HG03066 (cell line): ENCODE results near the gene NMNAT2.

Experiments
- ATAC-seq: cut with Tn5 transposase; IDR thresholded peaks from one replicate; pipeline ENCODE4 v1.9.1; 2021; ENCODE audit warnings: low read depth; ENCODE audit not compliant: unreplicated experiment

The NMNAT2 gene

DNA sequence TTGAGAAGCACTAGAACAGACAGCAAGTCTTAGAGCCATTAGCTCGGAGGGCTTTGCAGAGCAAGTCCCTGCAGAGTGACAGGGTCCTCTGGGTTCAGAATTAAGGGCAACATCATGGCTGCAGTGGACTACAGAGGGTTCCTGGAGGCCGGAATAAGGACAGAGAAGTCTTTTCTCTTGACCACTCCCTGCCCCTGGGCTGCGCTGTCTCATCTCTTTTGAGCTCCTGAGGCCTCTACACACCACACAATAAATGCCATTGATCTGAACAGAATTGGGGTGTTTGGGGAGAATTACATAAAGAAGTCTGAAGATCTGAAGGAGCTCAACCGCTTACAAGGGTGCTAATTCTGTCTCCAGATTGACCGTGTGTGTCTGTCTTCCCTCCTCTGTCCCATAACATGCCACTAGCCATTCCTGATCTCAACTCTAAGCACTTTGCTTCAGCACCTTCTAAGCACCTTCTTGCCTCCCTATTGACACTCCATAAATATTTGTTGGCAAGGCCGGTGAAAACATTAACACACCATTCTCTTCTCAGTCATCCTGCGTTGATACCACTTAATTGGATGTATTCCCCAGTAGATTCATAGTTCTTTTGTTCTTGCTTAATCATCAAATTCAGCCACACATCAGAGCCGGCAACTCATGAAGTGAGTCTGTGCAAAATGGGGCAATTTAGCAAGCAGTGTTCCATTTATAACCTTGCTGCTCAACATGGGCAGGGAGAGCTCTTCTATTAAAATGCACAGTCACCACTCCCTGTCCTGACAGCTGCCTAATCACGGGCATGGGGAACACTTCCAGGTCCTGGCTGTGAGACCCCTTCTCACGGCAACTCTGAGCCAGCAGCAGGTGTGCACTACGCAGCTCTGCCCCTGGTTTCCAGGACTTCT lies 49.7 kb downstream of the NMNAT2 start:
- ATAC-seq, result no peak

DNA sequence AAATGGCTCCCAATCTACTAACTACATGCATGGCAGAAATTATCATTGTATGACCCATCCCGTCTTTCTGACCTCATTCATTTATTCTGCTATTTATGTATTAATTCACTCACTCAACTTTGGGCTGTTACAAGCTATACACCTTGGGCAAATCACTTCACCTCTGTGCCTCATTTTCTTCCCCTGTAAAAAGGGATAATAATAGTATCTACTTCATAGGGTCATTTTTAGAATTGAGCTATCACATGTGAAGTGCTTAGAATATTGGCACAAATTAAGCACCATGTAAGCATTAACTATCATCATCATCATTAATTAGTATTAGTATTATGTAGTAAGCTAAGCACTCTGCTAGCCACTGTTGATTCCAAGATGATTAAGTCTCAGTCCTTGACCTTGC lies 52.1 kb downstream of the NMNAT2 start:
- ATAC-seq, result no peak

DNA sequence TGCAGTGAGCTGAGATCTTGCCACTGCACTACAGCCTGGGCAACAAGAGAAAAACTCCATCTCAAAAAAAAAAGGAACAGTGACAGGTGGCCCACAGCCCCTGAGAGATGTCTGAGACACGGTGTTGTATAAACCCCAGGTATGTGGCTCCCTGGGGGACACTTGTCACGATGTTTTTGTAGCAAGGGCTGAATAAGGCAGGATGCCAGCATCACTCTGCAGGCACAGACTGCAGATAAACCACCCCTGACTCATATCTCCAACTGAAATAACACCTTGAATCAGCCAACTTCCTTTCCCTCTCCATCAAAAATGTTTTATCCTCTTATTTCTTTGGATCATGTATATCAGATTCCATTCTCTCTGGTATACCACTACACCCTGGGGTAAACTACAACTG lies 52.5 kb downstream of the NMNAT2 start:
- no peak for ATAC-seq

DNA sequence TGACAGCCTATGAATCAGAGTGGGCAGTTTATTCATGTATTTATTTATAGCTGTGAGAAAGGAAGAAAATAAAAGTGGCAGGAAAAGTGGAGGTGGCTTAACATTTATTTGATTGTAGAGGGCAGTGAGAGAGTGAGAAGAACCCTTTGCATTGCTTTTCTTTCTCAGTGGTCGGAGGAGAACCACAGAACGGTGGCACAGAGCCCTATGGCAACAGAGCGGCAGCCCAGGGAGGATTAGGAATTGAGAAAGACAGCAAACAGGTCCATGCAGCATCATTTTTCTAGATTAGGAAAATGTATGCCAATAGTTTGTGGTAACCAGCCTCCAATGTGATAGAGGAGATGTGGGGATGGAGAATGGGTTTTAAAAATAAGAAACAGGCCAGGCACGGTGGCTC lies 53.1 kb downstream of the NMNAT2 start:
- no peak for ATAC-seq

DNA sequence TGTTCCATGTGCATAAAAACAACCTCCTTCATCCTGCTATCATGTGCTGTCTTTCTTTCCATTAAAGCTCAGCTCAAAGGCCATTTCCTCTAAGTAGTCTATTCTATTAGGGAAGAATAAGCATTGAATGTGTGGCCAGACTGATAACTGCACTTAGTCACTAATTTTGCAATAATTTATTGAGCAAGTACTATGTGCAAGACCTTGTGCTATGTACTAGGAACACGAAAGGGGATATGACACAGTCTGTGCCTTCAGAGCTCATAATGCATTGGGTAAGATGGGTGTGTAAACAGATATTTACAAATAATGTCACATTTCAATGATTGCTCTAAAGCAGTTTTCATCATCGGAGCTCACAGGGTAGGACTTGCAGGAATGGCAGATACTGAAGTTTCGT lies 54.2 kb downstream of the NMNAT2 start:
- ATAC-seq, result no peak

DNA sequence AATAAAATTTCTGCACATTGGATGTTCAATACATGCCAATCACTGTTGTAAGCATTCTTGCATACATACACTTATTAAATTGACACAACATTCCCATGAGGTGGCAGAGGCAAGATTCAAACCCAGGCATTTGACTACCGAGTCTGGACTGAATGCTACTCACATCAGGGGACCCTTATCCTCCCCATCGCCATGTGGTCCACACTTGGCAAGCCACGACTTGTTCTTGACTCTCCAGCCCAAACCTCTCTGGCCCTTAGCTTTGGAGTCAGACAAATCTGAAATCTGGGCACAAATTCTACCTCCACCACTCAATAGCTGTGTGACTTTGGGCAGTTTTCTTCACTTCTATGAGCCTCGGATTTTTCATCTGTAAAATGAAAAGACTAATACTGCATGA lies 57.1 kb downstream of the NMNAT2 start:
- no peak for ATAC-seq

DNA sequence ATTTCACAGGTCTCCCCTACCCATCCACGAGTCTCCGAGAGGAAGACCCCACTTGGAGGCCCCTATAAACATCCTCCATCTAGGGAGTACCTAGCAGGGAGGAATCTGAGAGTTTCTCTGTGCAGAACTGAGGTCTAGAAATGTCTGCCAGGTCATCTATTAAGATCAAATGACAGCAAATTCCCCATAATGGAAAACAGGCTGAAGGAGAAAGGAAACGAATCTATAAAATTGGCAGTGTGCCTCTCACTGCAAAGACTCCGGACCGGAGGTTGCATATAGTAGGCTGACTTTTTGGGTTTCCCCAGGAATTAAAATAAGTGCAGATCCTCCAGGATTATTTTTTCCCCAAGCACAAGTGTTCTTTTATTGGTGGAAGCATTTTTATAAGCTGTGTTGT lies 57.7 kb downstream of the NMNAT2 start:
- ATAC-seq, result no peak

DNA sequence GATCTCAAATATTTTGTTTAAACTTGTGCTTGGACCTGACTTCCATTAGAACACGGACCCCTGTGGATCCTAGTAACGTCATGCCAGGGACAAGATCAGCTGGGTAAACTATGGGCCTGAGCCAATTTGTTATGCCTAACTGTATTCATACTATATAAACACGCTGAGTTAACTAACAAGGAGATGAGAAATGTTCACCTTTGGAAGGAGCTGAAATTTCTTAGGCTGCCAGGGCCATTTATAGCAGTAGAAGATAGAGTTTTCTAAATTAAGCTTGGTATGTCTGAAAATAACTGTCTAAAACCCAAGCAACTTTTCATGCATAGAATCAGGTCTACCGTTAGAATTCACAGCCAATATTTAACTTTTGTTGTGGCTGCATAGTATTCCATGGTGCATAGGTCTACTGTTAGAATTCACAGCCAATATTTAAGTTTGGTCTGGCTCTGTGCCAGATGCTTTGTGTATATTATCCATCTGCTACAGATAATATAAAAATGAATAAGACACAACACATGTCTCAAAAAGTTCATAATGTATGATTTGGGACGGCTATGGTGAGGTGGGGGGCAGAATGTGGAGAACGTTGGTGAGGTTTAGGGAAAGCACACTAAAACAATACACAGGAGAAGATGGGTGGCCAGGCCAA lies 61.5 kb downstream of the NMNAT2 start:
- no peak for ATAC-seq

DNA sequence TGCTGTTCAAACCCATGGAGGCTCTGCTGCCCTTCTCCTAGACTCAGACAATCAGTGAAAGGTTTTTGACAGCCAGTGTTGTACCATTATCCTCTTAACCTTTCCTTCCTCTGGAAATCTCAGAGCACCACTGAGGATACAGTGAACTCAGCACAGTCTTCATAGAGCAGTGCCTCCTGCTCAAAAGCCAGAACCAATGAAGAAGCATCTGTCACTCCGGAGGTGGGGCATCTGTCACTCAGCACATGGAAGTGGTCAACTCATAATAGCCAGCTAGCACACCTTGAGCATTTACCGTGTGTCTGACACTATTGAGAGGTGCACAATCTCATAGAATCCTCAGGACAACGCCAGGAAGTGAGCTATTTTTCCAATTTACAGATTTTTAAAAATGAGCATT lies 62.4 kb downstream of the NMNAT2 start:
- no peak for ATAC-seq

DNA sequence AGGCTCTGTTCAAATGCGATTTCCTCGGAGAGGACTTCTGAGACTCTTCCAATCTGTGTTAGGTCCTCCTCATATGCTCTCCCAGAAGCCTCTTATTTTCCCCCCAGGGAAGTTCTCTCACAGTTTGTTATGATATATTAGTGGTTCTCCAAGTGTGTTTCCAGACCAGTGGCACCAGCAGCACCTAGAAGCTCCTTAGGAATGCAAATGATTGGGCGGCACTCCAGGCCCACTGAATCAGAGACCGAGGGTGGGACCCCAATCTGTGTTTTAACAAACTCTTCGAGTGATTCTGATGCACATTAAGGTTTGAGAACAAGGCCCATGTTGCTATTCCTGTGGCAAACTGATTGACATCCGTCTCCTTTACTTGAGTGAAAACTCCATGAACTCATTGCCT lies 63.0 kb downstream of the NMNAT2 start:
- no peak for ATAC-seq

DNA sequence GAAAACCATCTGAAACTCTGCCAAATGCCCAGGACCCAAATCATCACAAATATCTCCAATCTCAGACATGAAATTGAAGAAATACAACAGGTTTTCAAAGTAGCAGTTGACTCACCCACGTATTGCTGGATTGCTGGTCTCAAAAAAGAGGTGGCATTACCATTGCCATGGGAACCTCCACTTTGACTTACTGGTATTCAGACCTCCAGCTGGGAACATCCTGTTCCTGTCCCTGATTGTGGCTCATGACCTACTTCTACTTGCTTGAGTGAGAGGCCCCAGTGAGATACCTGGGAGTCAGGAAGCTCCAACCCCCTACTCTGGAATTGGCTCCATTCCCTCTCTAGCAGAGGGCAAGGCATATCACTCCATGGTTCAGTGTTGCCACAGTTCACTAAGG lies 64.6 kb downstream of the NMNAT2 start:
- no peak for ATAC-seq

DNA sequence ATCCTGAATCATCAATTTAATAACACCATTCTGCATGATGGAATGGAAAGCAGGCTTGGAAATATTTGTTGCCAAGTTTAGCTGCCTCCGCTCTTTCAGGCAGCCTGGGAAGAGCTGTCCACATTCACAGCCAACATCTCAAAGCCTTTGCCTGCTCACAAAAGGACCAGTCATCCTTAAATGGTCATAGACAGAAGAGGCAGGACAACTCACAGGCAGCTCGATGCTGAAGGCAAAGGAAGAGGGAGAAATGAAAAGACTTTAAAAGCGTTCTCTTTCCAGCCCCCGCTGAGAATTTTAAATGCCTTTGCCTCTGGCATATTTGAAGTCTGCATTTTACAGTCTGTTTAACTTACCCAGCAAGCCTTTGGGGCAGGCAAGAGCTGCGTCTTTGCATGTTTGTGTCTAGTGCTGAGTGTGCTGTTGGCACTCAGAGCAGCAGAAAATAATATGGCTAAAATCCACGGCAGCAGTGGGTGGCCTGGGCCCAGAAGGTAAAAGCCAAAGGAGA lies 68.9 kb downstream of the NMNAT2 start:
- ATAC-seq, result no peak

DNA sequence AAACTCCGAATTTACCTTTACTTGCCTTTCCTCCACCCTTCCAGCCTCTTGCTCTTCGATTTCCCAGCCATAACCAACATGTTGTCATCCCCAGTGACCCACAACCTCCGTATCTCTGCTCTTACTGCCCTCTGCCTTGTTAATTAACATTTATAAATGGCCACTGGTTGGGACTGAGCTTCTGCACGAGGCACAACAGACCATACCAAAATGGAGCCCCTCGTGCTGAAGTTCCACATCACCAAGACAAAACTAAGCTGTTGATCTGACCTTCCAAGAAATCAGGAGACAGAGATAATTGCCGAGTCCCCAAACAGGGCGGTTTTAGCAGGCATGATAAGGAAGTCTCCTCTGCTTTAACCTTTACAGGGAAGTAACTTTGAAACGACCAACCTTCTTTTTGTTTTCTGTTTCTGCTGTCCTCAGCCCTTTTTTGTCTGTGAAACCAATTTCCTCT lies 71.9 kb downstream of the NMNAT2 start:
- ATAC-seq, result no peak

DNA sequence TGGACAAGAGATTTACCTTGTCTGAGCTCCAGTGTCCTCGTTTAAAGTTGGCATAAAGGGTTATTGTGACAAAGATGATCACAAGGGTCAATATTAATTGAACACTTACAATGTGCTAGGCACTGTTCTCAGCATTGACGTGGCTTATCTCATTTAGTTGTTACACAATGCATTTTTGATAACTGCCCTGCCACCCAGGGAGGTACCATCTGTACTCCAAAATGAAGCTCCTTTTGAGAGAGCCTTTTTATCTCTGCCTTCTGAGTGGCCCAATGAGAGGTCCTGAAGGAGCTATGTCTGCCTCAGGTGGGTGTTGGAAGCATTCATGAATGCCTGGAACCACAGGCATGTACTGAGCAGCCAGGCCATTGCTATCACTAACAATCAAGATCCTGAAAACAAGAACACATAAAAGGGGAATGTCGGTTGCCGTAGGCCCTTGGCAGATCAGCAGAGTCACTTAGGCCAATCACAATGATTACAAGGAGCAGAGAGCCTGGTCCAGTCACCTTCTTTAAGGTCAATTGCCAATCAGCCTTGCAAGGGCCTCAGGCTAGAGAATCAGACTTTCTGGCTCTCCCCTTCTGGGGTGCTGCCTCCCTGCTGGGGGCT lies 78.5 kb downstream of the NMNAT2 start:
- ATAC-seq, result no peak

DNA sequence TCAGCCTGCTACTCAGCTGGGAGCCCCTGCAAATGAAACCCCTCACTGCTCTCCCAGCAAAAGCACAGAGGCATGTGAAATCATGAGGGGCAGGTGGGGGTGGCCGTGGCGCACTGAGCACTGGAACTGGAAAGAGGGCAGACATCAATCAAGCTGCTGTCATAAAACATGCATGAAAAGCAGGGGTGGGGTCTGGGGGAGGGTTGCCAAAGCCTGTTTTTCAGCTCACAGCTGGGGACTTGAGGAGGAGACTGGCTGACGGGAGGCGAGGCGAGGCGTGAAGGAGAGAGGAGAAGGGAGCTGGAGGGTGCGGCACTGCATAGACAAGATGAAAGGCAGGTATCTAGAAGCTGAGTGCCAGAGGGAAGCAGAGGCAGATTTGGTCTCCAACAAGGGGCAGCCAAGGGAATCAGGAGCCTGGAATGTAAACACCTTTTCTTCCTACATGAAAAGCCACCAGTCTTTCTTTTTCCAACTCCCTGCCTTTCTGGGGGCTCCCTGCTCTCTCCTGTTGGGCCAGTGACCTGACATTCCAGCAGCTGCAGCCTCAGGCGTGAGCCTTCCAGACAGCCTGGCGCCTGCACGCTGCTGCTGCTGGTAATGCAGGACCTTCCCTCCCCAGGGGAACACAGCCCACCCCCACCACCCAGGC lies 87.0 kb downstream of the NMNAT2 start:
- ATAC-seq, result no peak

DNA sequence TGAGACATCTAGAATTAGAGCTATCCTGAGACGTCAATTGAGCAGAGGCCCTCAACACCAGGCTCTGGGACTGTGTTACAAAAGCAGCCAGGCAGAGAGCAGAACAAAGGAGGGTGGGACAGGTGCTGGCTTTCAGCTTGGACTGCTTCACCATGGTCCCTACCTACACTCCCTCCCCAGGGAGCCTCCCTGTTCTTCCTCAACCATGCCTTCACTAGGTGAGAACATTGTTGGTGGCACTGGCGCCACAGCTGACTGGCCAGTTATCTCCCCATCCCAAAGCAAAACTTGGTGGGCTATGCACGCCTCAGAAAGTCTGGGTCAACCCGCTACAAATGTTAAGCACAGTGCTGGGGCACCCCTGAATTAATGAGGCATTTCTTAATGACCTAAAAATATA lies 87.8 kb downstream of the NMNAT2 start:
- ATAC-seq, result no peak

DNA sequence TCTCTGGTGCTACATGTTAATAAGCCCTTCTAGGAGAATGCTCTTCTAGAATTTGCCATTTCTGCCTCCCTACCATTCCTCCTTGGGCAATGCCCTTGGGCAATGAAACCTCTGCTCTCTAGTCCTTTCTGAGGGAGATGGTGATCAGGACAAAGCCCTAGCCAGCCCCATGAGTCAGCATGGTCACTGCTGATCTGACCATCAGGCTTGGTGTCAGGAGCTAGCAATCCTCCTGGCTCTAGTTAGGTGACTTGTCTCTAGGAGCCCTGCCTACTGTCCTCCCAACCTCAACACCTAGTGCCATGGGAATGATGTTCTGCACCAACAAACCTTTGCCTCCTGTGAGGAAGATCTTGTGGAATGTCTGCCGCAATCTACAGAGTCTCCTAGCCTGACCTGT lies 89.8 kb downstream of the NMNAT2 start:
- ATAC-seq, result no peak

DNA sequence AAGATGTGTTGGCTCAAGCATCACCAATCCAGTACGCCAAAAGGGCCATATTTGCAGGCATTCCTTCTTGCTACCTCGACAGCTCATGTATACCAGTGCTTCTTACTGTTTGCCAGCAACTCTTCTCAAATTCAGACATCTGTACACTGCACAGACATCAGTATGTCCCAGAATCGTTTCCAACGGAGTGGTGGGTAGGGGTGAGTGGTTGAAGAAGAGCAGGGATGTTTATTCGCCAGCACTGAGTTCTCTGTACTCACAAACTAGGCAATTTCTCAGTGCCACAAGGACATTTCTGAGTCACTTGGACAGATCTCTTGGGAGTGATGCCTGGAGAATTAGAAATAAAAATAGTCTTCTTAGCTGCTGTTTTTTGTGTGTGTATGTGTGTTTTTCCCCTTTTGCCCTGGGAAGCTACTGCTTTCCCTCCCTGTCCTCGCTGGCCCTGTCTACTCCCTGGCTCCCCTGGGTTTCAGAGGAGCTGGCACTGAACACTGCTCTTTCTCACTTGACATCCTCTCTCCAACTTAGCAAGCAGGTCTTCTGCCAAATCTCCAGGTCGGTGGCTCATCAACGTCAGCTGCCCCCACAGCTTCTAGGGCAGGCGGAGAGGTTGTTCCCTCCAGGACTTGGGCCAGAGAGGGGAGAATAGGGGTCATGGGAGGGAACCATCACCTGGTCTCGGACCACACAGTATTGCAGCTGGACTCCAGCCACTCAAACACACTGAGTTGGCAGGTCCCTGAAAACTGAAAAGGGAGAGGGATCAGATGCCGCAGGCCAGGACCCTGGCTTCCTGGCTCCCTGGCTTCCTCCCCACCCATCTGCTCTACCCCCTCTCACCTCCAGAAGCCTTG lies 90.5 kb downstream of the NMNAT2 start:
- ATAC-seq, result no peak

DNA sequence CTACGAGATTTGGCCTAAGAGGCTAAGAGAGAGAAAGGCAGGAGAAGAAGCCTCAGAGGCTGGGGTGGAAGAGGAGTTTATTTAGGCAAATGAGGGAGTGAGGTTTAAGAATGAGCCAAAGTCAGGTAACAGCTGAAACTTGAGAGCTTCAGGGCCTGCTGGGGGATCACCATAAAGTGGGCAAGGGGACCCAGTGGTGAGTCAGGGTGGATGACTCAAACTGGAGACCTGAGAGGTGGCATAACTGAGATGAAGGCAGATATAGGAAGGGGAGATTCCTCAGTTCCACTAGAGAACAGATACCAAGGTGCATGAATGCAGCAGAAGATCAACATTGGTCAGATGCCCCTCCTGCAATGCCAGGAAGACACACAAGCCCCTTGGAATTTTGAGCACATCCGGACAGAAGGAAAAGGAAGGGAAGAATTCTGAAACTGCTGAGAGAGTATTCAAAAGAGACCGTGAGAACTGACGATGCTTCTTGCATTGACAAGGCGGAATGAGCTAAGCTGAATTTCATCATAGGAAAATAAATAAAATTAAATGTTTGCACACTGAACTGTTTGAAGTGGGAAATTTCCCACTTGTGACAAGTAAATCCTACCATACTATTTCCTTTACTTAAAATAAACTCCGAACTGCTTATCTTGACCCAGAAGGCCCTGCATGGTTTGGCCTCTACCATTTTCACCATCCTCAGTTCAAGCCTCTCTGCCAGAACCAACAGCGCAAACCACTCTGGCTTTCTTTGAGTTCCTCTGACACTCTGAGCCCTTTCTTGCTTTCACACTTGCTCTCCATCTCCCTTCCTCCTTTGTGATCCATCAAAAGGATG lies 94.1 kb downstream of the NMNAT2 start:
- ATAC-seq, result no peak
